ENCODE measurements around the gene LIPT2. TPM values are rescaled to one million over a fixed set of nuclear protein-coding genes. Genes with fewer than 3 reads are reported as not detected.

The LIPT2 gene
- total and polyA plus RNA-seq, 2 of the 4 experiments (the other 2 are of a cell fraction), result 1.7 to 2.9 TPM

GRCh38 chr11:74442636-74443035 is 50.9 kb downstream of the LIPT2 start:
- POLR2A ChIA-PET (ENCODE audit: unreplicated experiment), result no interaction called here
- H3K9me3 ChIP-seq (ENCODE audit: control insufficient read depth, insufficient read depth, low read length), result no peaks in the 10 kb centered on the region
- no CpG with 5 or more reads among the region's 3 CpGs for WGBS, 2 experiments (ENCODE audit: extremely low coverage in 2 of 2, insufficient read length in 1 of 2)

More at GRCh38 chr11:74442636-74443035, 50.9 kb downstream of the LIPT2 start:
- dilution Hi-C loops (cut with HindIII; ENCODE audit: low sequenced_read_pairs, unreplicated experiment) (no loop called here), in situ Hi-C loops (cut with MboI; ENCODE audit: low sequenced_read_pairs) (loop anchor here (10.0 kb wide), 1 partner anchor 478 kb away; no protein-coding TSS in a partner anchor), intact Hi-C loops (cut with micrococcal nuclease) (loop anchor here (10.0 kb wide), 1 partner anchor 118 kb away; no protein-coding TSS in a partner anchor)
- Histone ChIP-seq H3K79me1 (ENCODE audit: low read depth in 1 of 2, low read length in 2 of 2) (no peaks in the 10 kb centered on the region), H3K9ac (ENCODE audit: low read depth, low read length) (no peak overlapping the region), H4K20me1 (ENCODE audit: insufficient read depth, low read length) (no peaks in the 10 kb centered on the region), H4K8ac (ENCODE audit: low read depth in 2 of 2, low read length in 2 of 2) (no peak overlapping the region), H3K9me1 (ENCODE audit: insufficient read depth, low read length) (no peaks in the 10 kb centered on the region), H3K27me3 (ENCODE audit: control insufficient read depth, insufficient read depth, low read length) (no peaks in the 10 kb centered on the region; the same call in 1 of the 2 replicates), H3K23ac (ENCODE audit: low read depth, low read length) (no peak overlapping the region), H2AFZ (replicated peaks; ENCODE audit: low read length, poor library complexity) (no peak overlapping the region), H3K14ac (replicated peaks; ENCODE audit: low read depth, low read length) (no peak overlapping the region), H3K18ac (ENCODE audit: low read depth, low read length) (no peak overlapping the region), H2BK5ac (ENCODE audit: low read depth, low read length, poor library complexity, severe bottlenecking) (no peak overlapping the region), H2BK120ac (ENCODE audit: low read depth, low read length) (no peak overlapping the region), H4K5ac (ENCODE audit: low read depth, low read length) (no peak overlapping the region), H3K4me2 (ENCODE audit: low read depth, low read length) (no peak overlapping the region), H3K27ac (ENCODE audit: insufficient read depth, low read length) (no peak overlapping the region), H2BK20ac (ENCODE audit: low read depth, low read length) (no peak overlapping the region), H3K56ac (ENCODE audit: extremely low read depth, insufficient read depth, low read length) (no peak overlapping the region), H3K36me3 (ENCODE audit: control insufficient read depth, insufficient read depth, low read length) (no peaks in the 10 kb centered on the region), H4K91ac (ENCODE audit: insufficient read depth, low read depth, low read length) (no peak overlapping the region), H2AK9ac (replicated peaks; ENCODE audit: low read depth, low read length, poor library complexity) (no peak overlapping the region), H3K4me3 (ENCODE audit: insufficient read depth, low read depth, low read length) (no peak overlapping the region), H2BK15ac (ENCODE audit: low read depth, low read length) (no peak overlapping the region), H3K4me1 (ENCODE audit: control insufficient read depth, insufficient read depth, low read length) (peaks cover 4% of the 10 kb centered on the region), H3K4ac (ENCODE audit: low read depth, low read length) (no peak overlapping the region), H2AK5ac (ENCODE audit: low read depth, low read length) (no peak overlapping the region)
- CTCF ChIA-PET, result no interaction called here
- BruUV-seq (replicated peaks), result no TSS peak
- peak; percentile 52 for DNase-seq
- TF ChIP-seq CEBPB (IDR thresholded peaks at IDR 0.05; ENCODE audit: low read depth, low read length) (0 out of 2 replicates have a peak, but pooled peaks have one; percentile 13), SMC3 (IDR thresholded peaks at IDR 0.05; ENCODE audit: low read depth, low read length) (no peak)
- ATAC-seq (ENCODE audit: low read depth), result peak; percentile 83

Small RNA genes within 50 kb of the gene (microRNA-seq; reads per million reads assigned to microRNA genes)
- not detected for gene CYCSP27 (ENCODE audit: insufficient read depth, insufficient read length)

Small RNA genes within 50 kb of the gene (small RNA-seq; reads per million reads assigned to genes)
- 0 reads per million in 5 experiments for gene CYCSP27

Other genes starting within 250 kb of the LIPT2 start
- gene P4HA3, start 182.1 kb downstream of the LIPT2 start, total RNA-seq (2012; rRNA removed), result 2.8 and 2.9 TPM in 2 replicates
- 4.9 and 5.7 TPM in 2 replicates for gene P4HA3, start 182.1 kb downstream of the LIPT2 start, polyA plus RNA-seq (2012; rRNA removed)
- 1.8 and 2.8 TPM in 2 replicates for gene PGM2L1, start 95.3 kb downstream of the LIPT2 start, total RNA-seq (2012; rRNA removed)
- 0.62 and 0.72 TPM in 2 replicates for gene PGM2L1, start 95.3 kb downstream of the LIPT2 start, polyA plus RNA-seq (2012; rRNA removed)
- gene KCNE3, start 26.2 kb downstream of the LIPT2 start, total RNA-seq (2012; rRNA removed), result under 0.01 and 0.18 TPM in 2 replicates
- gene KCNE3, start 26.2 kb downstream of the LIPT2 start, polyA plus RNA-seq (2012; rRNA removed), result 0.05 and 0.16 TPM in 2 replicates
- gene POLD3, start 98.9 kb upstream of the LIPT2 start, total RNA-seq (2012; rRNA removed), result 9.1 and 10.6 TPM in 2 replicates
- 8.2 and 9.2 TPM in 2 replicates for gene POLD3, start 98.9 kb upstream of the LIPT2 start, polyA plus RNA-seq (2012; rRNA removed)
- not detected in 2 replicates for gene CHRDL2, start 237.7 kb upstream of the LIPT2 start, total RNA-seq (2012; rRNA removed)
- 0.37 and 0.80 TPM in 2 replicates for gene CHRDL2, start 237.7 kb upstream of the LIPT2 start, polyA plus RNA-seq (2012; rRNA removed)

All from IMR-90 (cell line).